ENCODE data around the gene RNF212B.
"Not testable (repeated sequence)": the region's sequence is repeated elsewhere in the genome, so short reads cannot be mapped to it uniquely, and the experiment has no call there.

Gene RNF212B, protein sequence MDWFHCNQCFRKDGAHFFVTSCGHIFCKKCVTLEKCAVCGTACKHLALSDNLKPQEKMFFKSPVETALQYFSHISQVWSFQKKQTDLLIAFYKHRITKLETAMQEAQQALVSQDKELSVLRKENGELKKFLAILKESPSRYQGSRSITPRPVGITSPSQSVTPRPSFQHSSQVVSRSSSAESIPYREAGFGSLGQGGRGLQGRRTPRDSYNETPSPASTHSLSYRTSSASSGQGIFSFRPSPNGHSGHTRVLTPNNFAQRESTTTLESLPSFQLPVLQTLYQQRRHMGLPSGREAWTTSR

DNA sequence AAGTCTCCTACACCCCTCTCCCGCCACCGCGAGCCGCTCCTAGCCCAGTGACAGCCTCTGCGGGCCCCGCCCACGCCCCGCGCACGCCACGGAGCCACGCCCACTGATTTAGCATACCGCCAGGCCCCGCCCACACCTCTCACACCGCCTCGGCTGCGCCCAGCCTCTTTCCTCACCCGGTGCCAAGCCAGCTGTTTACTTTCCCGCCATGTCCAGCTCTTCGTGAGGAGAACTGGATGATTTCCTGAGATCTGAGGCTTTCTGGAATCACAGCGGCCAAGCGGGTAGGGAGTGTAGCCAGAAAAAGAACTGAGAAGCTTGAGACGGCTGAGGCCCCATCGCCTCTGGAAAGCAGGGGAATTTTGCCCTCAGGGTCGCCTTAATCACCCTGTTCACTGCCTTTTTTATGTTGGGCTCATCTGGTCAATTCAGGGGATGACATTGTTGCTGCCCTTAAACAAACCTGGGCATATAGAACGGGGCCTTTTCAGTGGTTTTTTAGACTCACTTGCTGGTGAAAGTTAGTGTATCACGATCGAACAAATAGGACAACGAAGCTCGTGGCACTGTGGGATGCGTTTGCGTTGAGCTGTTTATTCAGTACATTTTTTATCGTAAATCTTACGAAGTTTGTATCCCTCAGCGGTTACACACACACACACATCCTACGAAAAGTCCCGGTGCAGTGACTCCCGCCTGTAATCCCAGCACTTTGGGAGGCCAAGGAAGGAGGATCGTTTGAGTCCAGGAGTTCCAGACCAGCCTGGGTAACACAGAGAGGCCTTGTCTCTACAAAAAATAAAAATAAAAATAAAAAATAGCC is at the start of gene RNF212B:
Gene RNF212B (plus strand): TSS at position 165 of the 823 bp plus-strand sequence. CDS start 2,410 bp downstream, outside the sequence.
- DNase-seq: peak; percentile 83

DNA sequence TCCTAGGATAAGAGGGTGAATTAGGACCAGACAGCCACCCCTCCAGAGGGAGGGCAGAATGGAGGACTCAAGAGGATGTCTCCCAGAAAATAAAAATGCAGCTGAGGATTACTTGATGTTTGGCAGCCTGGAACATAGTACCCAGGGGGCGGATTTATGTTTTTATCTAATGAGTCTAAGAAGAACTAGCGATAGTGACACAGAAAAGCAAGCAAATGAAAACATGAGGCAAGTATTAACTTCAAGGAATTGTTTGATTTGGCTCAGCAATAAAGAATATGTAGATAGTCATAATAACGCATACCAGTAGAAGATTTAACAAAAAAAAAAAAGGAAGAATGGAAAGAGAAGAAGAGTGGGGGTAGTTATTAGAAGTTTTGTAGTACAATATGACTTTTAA is 44.3 kb upstream of the RNF212B start:
- DNase-seq: no peak

DNA sequence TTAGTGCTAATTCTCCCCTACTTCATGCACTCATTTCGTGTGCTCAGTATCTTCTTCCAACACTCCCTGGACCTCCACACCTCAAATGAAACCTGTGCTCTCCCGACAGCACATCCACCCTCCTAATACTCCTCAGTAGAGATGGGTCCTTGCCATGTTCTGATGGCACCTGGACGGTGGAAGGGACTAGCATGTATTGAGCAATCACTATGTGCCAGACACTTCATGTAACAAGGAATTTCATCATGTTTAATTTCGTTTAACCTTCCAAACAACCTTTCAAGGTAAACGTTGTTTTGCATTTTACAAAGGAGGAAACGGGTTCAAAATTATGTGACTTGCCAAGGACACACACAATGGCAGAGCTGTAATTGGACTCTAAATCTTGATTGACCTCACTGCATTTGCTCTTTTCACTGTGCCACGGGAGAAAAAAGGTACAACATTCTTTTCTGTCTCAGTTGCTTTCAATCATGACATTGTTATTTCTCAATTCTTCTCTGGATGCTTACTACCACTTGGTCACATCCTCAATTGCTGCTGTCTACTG is 42.1 kb upstream of the RNF212B start:
- DNase-seq: no peak

DNA sequence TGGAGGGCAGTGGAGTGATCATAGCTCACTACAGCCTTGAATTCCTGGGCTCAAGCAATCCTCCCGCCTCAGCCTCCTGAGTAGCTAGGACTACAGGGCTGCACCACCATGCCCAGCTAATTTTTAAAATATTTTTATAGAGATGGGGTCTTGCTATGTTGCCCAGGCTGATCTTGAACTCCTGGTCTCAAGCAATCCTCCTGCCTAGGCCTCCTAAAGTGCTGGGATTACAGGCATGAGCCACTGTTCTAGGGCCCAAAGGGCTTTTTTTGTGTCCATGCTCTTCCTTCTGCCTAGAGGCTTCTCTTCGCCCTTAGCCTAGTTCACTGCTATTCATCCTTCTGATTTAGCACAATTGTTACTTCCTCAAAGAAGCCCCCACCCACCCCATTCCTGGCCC is 41.2 kb upstream of the RNF212B start:
- DNase-seq: not testable (repeated sequence)

DNA sequence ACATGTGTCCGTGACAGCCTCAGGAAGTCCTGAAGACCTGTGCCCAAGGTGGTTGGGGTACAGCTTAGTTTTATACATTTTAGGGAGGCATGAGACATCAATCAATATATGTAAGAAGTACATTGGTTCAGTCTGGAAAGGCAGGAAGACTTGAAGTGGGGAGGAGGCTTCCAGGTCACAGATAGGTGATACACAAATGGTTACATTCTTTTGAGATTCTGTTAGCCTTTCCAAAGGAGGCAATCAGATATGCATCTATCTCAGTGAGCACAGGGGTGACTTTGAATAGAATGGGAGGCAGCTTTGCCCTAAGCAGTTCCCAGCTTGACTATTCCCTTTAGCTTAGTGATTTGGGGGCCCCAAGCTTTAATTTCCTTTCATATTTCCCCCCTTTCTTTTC is 38.6 kb upstream of the RNF212B start:
- DNase-seq: not testable (repeated sequence)

DNA sequence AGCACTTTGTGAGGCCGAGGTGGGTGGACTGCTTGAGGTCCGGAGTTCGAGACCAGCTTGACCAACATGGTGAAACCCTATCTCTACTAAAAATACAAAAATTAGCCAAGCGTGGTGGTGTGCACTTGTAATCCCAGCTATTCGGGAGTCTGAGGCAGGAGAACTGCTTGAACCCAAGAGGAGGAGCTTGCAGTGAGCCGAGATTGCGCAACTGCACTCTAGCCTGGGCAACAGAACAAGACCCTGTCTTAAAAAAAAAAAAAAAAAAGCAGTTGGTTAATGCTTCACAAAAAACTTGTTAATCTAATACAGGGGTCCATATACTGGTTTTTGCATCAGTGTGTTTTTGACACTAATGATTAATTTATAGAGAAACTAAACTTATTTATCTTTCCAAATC is 35.7 kb upstream of the RNF212B start:
- DNase-seq: no peak

DNA sequence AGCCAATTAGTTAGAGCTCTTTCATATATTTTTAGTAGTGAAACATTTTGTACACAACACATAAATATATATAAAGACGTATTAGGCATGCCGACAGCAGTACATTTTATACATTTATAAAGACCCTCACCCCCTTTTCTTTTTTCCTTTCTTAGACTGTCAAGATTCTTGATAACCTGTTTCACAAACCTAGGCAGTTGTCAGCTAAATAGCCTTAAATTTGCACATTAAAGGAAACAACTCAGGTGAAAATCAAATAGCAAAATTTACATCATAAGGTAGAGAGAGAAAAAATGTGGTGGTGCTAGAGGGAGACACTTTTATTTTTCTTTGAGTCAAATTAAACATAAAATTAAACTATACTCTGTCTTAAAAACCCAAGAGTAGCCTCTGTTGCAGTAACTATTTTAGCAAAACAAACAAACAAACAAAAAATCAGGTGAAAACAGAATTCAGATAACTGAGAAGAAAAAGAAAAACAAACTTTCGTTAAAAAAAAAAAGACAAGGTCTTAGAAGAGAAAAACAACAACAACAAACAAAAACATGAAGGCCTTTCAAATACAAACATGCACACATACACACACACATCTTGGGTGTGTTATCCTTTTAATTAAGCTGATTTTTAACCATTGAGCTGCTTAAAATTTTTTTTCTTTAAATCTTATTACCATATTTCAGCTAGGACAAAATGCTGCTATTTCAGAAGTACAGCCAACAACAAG is 31.2 kb upstream of the RNF212B start:
- no peak for DNase-seq

DNA sequence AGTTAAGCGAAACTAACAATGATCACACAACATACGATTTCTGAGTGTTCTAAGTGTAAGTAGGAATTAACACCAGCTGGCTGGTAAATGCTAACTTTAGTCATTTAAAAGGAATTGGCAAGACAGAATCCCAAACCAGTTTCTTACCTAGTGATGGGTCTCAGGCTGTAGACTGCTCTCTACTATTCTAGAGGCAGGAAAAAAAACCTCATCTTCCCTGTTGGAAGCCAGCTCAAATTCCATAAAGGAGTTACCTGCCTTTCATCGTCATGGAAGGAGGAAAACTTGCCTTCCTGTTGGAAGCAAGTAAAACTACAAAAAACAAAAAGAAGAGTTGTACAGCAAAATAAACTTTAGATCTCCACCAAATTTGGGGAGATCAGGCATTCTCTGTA is 30.6 kb upstream of the RNF212B start:
- no peak for DNase-seq

DNA sequence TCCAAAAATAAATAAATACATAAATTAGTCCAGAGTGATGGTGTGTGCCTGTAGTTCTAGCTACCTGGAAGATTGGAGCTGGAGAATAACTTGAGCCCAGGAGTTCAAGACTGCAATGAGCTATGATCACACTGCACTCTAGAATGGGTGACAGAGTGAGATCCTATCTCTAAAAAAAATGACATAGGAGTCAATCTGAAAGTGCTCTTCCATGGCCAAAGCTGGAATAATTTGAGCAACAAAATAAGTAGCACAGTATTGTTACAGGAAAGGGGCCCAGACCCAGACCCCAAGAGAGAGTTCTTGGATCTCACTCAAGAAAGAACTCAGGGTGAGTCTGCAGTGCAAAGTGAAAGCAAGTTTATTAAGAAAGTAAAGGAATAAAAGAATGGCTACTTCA is 29.4 kb upstream of the RNF212B start:
- DNase-seq: no peak

DNA sequence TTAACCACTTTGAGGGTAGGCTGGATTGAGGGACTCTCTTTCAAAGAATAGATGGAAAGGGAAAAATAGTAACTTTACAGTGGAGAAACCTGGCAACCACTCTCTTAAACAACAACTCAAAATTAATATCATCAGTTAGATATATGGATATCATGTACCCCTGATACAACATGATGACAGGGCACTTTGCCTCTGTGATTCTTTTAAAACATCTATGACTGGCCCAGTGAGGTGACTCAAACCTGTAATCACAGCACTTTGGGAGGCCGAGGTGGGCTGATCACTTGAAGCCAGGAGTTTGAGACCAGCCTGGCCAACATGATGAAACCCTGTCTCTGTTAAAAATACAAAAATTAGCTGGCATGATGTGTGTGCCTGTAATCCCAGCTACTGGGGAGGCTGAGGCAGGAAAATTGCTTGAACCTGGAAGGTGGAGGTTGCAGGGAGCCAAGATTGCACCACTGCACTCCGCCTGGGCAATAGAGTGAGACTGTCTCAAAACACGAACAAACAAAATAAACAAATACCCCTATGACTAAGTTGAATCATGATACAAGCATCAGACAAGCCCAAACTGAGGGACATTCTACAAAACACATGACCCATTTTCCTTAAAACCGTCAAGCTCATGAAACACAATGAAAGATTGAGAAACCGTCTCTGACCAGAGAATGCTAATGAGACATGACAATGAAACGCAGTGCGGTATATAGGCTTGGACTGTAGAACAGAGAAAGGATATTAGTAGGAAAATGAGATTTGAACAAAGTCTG is 27.9 kb upstream of the RNF212B start:
- DNase-seq: no peak

DNA sequence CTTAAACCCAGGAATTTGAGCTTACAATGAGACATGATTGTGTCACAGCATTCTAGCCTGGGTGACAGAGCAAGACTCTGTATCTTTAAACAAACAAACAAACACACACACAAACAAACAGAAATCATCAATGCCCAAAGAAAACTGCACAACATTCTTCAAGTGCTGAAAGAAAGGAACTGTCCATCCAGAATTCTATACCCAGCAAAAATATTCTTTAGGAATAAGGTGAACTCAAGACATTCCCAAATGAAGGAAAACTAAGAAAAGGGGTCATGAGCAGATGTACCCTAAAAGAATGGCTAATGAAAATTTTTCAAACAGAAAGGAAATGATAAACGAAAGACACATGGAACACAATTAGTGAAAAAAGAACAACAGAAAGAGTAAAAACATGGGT is 22.3 kb upstream of the RNF212B start:
- DNase-seq: no peak

DNA sequence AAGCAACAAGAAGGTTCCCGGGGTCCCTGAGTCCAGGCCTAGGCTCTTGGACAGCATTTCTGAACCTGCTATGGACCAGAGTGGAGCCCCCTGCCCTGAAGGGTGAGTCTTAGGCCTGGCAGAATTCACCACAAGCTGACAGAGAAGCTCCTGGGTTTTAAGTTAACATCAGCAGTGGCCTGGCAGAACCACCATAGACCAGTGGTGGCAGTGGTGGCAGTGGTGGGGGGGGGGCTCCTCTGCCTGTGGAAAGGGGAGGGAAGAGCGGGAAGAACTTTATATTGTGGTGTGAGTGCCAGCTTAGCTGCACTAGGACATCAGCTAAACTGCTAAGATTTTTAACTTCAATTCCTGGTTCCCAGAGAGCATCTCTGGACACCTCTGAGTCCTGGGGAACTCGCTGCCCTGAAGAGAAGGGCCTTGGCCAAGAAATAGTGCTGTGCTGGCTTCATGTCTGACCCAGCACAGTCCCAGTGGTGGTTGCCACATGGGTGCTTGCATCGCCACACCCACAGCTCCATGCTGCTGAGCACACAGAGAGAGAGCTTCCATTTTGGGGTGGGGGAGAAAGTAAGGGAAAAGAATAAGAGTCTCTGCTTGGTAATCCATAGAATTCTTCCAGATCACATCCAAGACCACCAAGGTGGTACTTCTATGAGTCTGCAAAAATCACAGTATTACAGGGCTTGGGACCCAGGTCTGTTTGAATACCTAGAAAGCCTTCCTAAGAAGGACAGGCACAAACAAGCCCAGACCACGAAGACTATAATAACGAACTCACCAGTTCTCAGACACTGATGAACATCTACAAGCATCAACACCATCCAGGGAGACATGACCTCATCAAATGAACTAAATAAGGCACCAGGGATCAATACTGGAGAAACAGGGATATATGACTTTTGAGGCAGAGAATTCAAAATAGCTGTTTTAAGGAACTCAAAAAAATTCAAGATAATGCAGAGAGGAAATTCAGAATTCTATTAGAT is 20.4 kb upstream of the RNF212B start:
- DNase-seq: no peak

DNA sequence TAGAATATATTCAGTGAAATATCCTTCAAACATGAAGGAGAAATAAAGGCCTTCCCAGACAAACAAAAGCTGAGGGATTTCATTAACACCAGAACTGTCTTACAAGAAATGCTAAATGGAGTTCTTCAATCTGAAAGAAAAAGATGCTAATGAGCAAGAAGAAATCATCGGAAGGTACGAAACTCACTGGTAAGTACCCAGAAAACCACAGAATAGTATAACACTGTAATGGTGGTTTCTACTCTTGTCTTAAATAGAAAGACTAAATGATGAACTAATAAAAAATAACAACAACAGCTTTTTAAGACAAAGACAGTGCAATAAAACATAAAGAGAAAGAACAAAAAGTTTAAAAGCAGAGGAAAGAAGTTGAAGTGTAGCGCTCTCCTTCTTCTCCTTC is 18.7 kb upstream of the RNF212B start:
- DNase-seq: no peak

DNA sequence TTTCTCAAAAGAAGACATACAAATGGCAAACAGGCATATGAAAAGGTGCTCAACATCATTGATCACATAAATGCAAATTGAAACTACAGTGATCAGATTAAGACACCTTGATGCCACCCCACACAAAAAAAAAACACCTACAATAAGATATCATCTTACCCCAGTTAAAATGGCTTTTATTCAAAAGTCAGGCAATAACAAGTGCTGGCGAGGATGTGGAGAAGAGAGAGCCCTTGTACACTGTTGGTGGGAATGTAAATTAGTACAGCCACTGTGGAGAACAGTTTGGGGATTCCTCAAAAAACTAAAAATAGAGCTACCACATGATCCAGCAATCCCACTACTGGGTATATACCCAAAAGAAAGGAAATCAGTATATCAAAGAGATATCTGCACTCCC is 12.8 kb upstream of the RNF212B start:
- not testable (repeated sequence) for DNase-seq

DNA sequence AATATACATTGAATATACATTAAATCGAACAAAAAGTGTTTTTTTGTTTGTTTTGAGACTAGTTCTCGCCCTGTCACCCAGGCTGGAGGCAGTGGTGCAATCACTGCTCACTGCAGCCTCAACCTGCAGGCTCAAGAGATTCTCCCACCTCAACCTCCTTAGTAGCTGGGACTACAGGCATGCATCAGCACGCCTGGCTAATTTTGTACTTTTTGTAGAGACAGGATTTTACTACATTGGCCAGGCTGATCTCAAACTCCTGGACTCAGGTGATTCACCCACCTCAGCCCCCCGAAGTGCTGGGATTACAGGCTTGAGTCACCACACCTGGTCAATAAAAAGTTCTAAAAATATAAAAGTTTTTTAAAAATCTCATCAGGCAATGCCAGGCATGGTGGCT is 10.2 kb upstream of the RNF212B start:
- no peak for DNase-seq

DNA sequence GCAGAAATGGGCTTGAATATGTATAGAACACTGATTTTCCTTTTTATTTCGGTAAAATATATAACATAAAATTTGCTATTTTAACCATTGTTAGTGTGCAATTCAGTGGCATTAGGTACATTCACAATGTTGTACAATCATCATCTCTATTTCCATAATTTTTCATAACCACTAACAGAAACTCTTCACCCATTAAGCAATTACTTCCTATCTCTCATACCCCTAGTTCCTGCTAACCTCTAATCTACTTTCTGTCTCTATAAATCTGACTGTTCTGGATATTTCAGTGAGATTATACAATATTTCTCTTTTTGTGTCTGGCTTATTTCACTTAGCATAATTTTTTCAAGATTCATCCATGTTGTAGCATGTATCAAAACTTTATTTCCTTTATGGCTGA is 8.9 kb upstream of the RNF212B start:
- DNase-seq: no peak

DNA sequence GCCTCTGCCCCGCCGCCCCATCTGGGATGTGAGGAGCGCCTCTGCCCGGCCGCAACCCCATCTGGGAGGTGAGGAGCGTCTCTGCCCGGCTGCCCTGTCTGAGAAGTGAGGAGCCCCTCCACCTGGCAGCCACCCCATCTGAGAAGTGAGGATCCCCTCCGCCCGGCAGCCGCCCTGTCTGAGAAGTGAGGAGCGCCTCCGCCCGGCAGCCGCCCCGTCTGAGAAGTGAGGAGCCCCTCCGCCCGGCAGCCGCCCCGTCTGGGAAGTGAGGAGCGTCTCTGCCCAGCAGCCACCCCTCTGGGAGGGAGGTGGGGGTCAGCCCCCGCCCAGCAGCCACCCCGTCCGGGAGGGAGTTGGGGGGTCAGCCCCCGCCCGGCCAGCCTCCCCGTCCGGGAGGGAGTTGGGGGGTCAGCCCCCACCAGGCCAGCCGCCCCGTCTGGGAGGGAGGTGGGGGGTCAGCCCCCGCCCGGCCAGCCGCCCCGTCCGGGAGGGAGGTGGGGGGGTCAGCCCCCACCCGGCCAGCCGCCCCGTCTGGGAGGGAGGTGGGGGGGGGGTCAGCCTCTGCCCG is 5.4 kb upstream of the RNF212B start:
- not testable (repeated sequence) for DNase-seq

DNA sequence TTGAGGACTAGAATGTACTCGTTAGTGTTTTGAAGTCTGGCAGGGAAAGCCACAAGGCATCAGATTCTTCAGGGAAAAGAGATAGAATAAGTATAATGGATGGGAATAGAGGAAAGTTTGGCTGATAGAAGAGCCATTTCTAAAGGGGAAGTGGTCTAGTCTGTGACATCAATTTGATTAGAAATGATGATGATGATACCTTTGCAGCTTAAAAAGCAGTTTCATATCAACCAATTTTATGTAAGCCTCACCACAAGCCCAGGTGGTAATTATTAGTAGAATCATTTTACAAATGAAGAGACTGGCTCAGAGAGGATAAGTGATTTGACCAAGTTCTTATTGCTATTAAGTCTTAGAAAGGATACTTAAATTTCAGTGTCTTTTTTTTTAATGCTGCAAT is 2.9 kb downstream of the RNF212B start:
- no peak for DNase-seq

DNA sequence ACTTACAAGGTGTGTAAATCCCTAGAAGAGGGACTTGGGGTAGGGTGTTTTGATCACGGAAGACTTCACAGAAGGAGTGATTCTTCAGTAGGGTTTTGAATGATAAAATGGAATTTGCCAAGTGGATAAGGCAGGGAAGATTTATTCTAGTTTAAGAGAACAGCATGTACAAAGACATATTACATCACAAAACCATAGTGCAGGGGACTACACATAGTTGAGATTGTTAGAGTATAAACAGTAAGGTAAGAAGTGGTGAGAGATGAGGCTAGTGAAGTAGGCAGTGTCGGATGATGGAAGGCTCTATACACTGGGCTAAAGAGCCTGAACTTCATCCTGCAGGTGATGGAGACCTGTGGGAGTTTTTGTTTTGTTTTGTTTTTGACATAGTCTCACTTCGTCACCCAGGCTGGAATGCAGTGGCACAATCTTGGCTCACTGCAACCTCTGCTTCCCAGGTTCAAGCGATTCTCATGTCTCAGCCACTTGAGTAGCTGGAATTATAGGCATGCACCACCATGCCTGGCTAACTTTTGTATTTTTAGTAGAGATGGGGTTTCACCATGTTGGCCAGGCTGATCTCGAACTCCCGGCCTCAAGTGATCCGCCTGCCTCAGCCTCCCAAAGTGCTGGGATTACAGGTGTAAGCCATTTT is 3.5 kb downstream of the RNF212B start:
- DNase-seq: not testable (repeated sequence)

DNA sequence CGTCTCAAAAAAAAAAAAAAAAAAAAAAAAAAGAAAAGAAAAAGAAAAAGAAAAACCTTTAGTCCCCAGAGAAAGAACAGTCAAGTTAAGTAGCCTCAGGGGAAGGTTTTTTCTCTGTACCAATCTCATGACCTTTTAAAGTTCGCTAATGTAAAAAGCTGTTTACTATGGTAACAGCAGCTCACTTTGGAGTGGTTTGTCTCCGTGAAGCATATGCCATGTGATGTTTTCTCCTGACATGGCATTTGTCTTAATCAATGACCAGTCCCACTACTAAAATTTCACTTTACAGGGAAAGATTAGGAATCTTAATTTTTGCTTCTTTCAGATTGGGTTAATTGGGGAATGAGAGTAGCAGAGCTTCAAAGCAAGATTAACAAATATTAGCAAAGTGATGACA is 4.3 kb downstream of the RNF212B start:
- DNase-seq: no peak
